ENCODE measurements around the gene STUB1. TPM values are rescaled to one million over a fixed set of nuclear protein-coding genes. Genes with fewer than 3 reads are reported as not detected.
A peak's percentile ranks its signal among the peaks of the same experiment; 100 is the strongest.

STUB1 gene
- total RNA-seq, 1 donor from 2014 or later = 87.1 TPM

- TF ChIP-seq, protein P1, sequence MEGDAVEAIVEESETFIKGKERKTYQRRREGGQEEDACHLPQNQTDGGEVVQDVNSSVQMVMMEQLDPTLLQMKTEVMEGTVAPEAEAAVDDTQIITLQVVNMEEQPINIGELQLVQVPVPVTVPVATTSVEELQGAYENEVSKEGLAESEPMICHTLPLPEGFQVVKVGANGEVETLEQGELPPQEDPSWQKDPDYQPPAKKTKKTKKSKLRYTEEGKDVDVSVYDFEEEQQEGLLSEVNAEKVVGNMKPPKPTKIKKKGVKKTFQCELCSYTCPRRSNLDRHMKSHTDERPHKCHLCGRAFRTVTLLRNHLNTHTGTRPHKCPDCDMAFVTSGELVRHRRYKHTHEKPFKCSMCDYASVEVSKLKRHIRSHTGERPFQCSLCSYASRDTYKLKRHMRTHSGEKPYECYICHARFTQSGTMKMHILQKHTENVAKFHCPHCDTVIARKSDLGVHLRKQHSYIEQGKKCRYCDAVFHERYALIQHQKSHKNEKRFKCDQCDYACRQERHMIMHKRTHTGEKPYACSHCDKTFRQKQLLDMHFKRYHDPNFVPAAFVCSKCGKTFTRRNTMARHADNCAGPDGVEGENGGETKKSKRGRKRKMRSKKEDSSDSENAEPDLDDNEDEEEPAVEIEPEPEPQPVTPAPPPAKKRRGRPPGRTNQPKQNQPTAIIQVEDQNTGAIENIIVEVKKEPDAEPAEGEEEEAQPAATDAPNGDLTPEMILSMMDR (IDR thresholded peaks at IDR 0.05; ENCODE audit: unreplicated experiment) = peak; percentile 10
- Mint-ChIP-seq H3K4me1 (ENCODE audit: low read depth) (peaks cover 12% of the 10 kb centered on the region), H3K27ac (peak within 1 kb of the TSS; percentile 90), H3K27me3 (peaks cover 11% of the 10 kb centered on the region), H3K9me3 (ENCODE audit: low read depth) (no peaks in the 10 kb centered on the region), H3K4me3 (ENCODE audit: low read depth) (peak within 1 kb of the TSS; percentile 77), H3K36me3 (ENCODE audit: insufficient read depth) (no peaks in the 10 kb centered on the region)
- peak; percentile 81 for DNase-seq (ENCODE audit: low spot score, unreplicated experiment)
Observed at GRCh38 chr16:720990-721764, 41.0 kb downstream of the STUB1 start, which contains the start of gene ANTKMT. Gene ANTKMT (plus strand): TSS chr16:721146. CDS start chr16:721275, 129 bp downstream.

GRCh38 chr16:721765-722540 lies 41.7 kb downstream of the STUB1 start:
- Mint-ChIP-seq H3K27me3 (peaks cover 15% of the 10 kb centered on the region), H3K36me3 (ENCODE audit: insufficient read depth) (no peaks in the 10 kb centered on the region), H3K9me3 (ENCODE audit: low read depth) (no peaks in the 10 kb centered on the region), H3K27ac (no peak overlapping the region), H3K4me1 (ENCODE audit: low read depth) (peaks cover 8% of the 10 kb centered on the region), H3K4me3 (ENCODE audit: low read depth) (no peak overlapping the region)
- TF ChIP-seq, protein P1 (IDR thresholded peaks at IDR 0.05; ENCODE audit: unreplicated experiment) = no peak
- DNase-seq (ENCODE audit: low spot score, unreplicated experiment) = no peak

DNA sequence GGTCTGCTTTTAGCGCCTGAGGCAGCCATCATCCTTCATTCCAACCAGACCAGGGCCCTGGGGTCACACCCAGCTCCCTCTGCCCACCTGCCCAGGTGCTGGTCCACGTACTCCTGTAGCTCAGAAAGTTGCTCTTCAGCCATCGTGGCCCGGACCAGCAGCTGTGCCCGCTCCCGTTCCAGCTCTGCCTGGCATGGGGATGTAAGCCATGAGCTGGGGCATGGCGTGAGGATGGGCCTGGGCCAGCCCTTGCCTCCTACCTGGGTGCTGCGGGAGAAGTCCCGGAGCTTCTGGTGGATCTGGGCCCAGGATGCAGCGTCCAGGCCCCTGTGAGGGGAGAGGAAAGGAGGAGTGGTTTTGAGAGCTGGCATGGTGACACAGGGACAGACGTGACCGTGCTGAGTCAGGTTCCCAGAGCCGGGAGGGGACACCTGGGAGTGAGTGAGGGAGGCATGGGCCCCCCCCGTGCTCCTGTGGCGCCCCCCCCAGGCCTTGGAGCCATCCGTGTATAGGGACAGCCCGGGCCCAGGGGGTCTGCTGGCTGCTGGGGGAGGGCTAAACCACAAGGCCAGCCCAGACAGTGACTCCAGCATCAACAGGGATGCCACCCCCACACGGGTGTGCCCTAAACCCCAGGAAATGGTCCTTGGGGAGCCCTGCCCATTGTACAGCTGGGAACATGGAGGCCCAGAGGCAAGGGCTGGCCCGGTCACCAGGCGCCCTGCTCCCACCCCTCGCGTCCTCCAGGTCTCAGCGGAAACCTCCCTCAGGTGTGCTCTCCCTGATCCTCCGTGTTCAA lies 42.8 kb downstream of the STUB1 start:
- Mint-ChIP-seq H3K27ac (peak overlapping the region; percentile 41), H3K36me3 (ENCODE audit: insufficient read depth) (no peaks in the 10 kb centered on the region), H3K4me1 (ENCODE audit: low read depth) (peaks cover 8% of the 10 kb centered on the region), H3K27me3 (peaks cover 15% of the 10 kb centered on the region), H3K9me3 (ENCODE audit: low read depth) (no peaks in the 10 kb centered on the region), H3K4me3 (ENCODE audit: low read depth) (peak overlapping the region; percentile 41)
- TF ChIP-seq, protein P1 (IDR thresholded peaks at IDR 0.05; ENCODE audit: unreplicated experiment) = no peak
- DNase-seq (ENCODE audit: low spot score, unreplicated experiment) = no peak

DNA sequence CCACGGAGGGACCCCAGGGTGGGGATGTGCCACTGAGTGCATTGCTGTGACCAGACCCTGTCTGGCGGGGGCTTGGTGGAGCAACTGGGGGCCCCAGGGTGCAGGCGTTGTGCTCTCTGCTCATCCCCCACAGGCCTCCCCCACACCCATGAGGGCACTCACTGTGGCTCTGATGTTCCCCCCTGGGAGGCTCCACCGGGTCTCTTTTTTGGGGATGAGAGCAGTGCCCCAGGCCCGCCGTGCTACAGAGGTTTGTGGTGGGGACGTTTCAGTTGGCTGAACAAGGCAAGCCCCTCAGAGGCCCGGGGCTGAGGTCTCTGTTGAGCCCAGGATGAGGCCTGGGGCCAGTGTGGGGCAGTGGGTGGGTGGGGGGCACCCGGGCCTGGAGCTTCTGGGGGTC lies 43.5 kb downstream of the STUB1 start:
- TF ChIP-seq, protein P1 (IDR thresholded peaks at IDR 0.05; ENCODE audit: unreplicated experiment) = no peak
- no peaks in the 10 kb centered on the region for H3K9me3 Mint-ChIP-seq (ENCODE audit: low read depth)
- DNase-seq (ENCODE audit: low spot score, unreplicated experiment) = no peak
- peaks cover 15% of the 10 kb centered on the region for H3K27me3 Mint-ChIP-seq
- H3K4me1 Mint-ChIP-seq (ENCODE audit: low read depth) = peaks cover 8% of the 10 kb centered on the region
- H3K36me3 Mint-ChIP-seq (ENCODE audit: insufficient read depth) = no peaks in the 10 kb centered on the region
- no peak overlapping the region for H3K27ac Mint-ChIP-seq
- no peak overlapping the region for H3K4me3 Mint-ChIP-seq (ENCODE audit: low read depth)
